IMR-90 (cell line): Measurements from ENCODE around the gene ADGRF4. TPM values are rescaled to one million over a fixed set of nuclear protein-coding genes. Genes with fewer than 3 reads are reported as not detected.

Experiments used
- ATAC-seq: fragments of 200-7000 bp; cut with Tn5 transposase; 2 replicates; pipeline ENCODE4 v1.9.1; 2020; ENCODE audit warnings: low read depth, mild to moderate bottlenecking, moderate library complexity
- BruUV-seq: library from RNA; stranded (reverse); fragments of 400-500 nt; replicated peaks from 2 replicates; lab custom pipeline; 2021; lab: Mats Ljungman, UMichigan
- CTCF ChIA-PET: fragments of 300-600 bp; formaldehyde crosslinking; extraction: SDS; loops from one replicate; lab custom pipeline; 2021; ENCODE audit warnings: antibody characterized with exemption; lab: Yijun Ruan, JAX
- POLR2A ChIA-PET: fragments of 300-600 bp; sonication (Branson Sonifier 250); formaldehyde crosslinking; loops from one replicate; lab custom pipeline; 2022; ENCODE audit warnings: antibody characterized with exemption; ENCODE audit not compliant: unreplicated experiment; lab: Charles Lee
- DNase-seq: peaks from one replicate; pipeline ENCODE4 v3.0.0; 2013
- H2AFZ ChIP-seq: replicated peaks from 2 replicates; pipeline ENCODE3; 2013; ENCODE audit warnings: low read length, mild to moderate bottlenecking; ENCODE audit not compliant: poor library complexity
- H2AK5ac ChIP-seq: 2 replicates; pipeline ENCODE4 v1.6.1; 2013; ENCODE audit warnings: low read depth, low read length, inconsistent platforms
- H2AK9ac ChIP-seq: replicated peaks from 2 replicates; pipeline ENCODE3; 2013; ENCODE audit warnings: mild to moderate bottlenecking, low read depth, low read length, moderate library complexity; ENCODE audit not compliant: poor library complexity
- H2BK120ac ChIP-seq: 2 replicates; pipeline ENCODE4 v1.6.1; 2013; ENCODE audit warnings: low read depth, low read length, inconsistent platforms
- H2BK15ac ChIP-seq: 3 replicates; pipeline ENCODE4 v1.6.1; 2013; ENCODE audit warnings: low read depth, low read length, inconsistent platforms
- H2BK20ac ChIP-seq: 2 replicates; pipeline ENCODE4 v1.6.1; 2013; ENCODE audit warnings: low read depth, mild to moderate bottlenecking, inconsistent platforms, low read length, moderate library complexity
- H2BK5ac ChIP-seq: 2 replicates; pipeline ENCODE4 v1.6.1; 2013; ENCODE audit warnings: mild to moderate bottlenecking, low read depth, low read length, inconsistent platforms; ENCODE audit not compliant: poor library complexity, severe bottlenecking
- H3K14ac ChIP-seq: replicated peaks from 2 replicates; pipeline ENCODE4 v1.6.1; 2013; ENCODE audit warnings: low read depth, low read length, inconsistent platforms
- H3K18ac ChIP-seq: 2 replicates; pipeline ENCODE4 v1.6.1; 2013; ENCODE audit warnings: low read depth, low read length, control low read depth
- H3K23ac ChIP-seq: 2 replicates; pipeline ENCODE4 v1.6.1; 2013; ENCODE audit warnings: low read depth, low read length, inconsistent platforms
- H3K27ac ChIP-seq: 2 replicates; pipeline ENCODE4 v1.5.1; 2013; ENCODE audit warnings: mild to moderate bottlenecking, control low read depth, low read length; ENCODE audit not compliant: insufficient read depth
- H3K27me3 ChIP-seq: 2 replicates; pipeline ENCODE4 v1.6.1; 2013; ENCODE audit warnings: low read length; ENCODE audit not compliant: control insufficient read depth, insufficient read depth
- H3K36me3 ChIP-seq: 2 replicates; pipeline ENCODE4 v1.6.1; 2013; ENCODE audit warnings: low read length, mixed read lengths; ENCODE audit not compliant: control insufficient read depth, insufficient read depth
- H3K4ac ChIP-seq: 2 replicates; pipeline ENCODE4 v1.6.1; 2013; ENCODE audit warnings: low read depth, low read length, inconsistent platforms
- H3K4me1 ChIP-seq: 2 replicates; pipeline ENCODE4 v1.6.1; 2013; ENCODE audit warnings: low read length, mixed read lengths; ENCODE audit not compliant: control insufficient read depth, insufficient read depth
- H3K4me2 ChIP-seq: 2 replicates; pipeline ENCODE4 v1.6.1; 2013; ENCODE audit warnings: low read depth, mild to moderate bottlenecking, control low read depth, low read length, moderate library complexity
- H3K4me3 ChIP-seq: 2 replicates; pipeline ENCODE4 v1.5.1; 2013; ENCODE audit warnings: low read depth, mild to moderate bottlenecking, control low read depth, low read length, moderate library complexity; ENCODE audit not compliant: insufficient read depth
- H3K56ac ChIP-seq: 2 replicates; pipeline ENCODE4 v1.6.1; 2013; ENCODE audit warnings: low read length, inconsistent platforms; ENCODE audit not compliant: insufficient read depth; ENCODE audit errors: extremely low read depth
- H3K79me1 ChIP-seq, 2 experiments: 2 replicates each; pipeline ENCODE4 v1.6.1; 2013; ENCODE audit warnings: low read length in 2 of 2, inconsistent platforms in 1 of 2, low read depth in 1 of 2
- H3K9ac ChIP-seq: 2 replicates; pipeline ENCODE4 v1.6.1; 2013; ENCODE audit warnings: low read depth, low read length, control low read depth
- H3K9me1 ChIP-seq: 2 replicates; pipeline ENCODE4 v1.6.1; 2013; ENCODE audit warnings: low read length, inconsistent platforms; ENCODE audit not compliant: insufficient read depth
- H3K9me3 ChIP-seq: 2 replicates; pipeline ENCODE4 v1.6.1; 2013; ENCODE audit warnings: low read length; ENCODE audit not compliant: control insufficient read depth, insufficient read depth
- H4K20me1 ChIP-seq: 2 replicates; pipeline ENCODE4 v1.6.1; 2013; ENCODE audit warnings: low read length, inconsistent platforms; ENCODE audit not compliant: insufficient read depth
- H4K5ac ChIP-seq: 2 replicates; pipeline ENCODE4 v1.6.1; 2013; ENCODE audit warnings: mild to moderate bottlenecking, low read depth, low read length, control low read depth
- H4K8ac ChIP-seq, 2 experiments: 2 replicates each; pipeline ENCODE4 v1.6.1; 2013; ENCODE audit warnings: low read depth in 2 of 2, low read length in 2 of 2, control low read depth in 1 of 2, inconsistent platforms in 1 of 2
- H4K91ac ChIP-seq: 2 replicates; pipeline ENCODE4 v1.6.1; 2013; ENCODE audit warnings: low read depth, low read length, inconsistent platforms; ENCODE audit not compliant: insufficient read depth
- ELK1 ChIP-seq: fragments of 150-350 bp; IDR thresholded peaks from 2 replicates; pipeline ENCODE4 v1.6.1; 2016; ENCODE audit warnings: low read depth, mild to moderate bottlenecking, low read length, moderate library complexity, borderline replicate concordance
- MAFK ChIP-seq: IDR thresholded peaks from 2 replicates; pipeline ENCODE4 v1.6.1; 2012; ENCODE audit warnings: low read depth, low read length, improper control_type of control experiment
- MXI1 ChIP-seq: IDR thresholded peaks from 2 replicates; pipeline ENCODE4 v1.6.1; 2012; ENCODE audit warnings: low read depth, mild to moderate bottlenecking, low read length, moderate library complexity, borderline replicate concordance
- RFX5 ChIP-seq: IDR thresholded peaks from 2 replicates; pipeline ENCODE4 v1.8.0; 2012; ENCODE audit warnings: low read depth, mild to moderate bottlenecking, low read length, moderate library complexity
- WGBS, 2 experiments: methylation state at CpG; one replicate each; pipeline versions ENCODE4 v1.1.5 to v1.1.7; 2013; ENCODE audit warnings: missing lambda C conversion rate in 2 of 2; ENCODE audit not compliant: insufficient read length in 1 of 2; ENCODE audit errors: extremely low coverage in 2 of 2; 5-methylcytosine and 5-hydroxymethylcytosine counted together
- dilution Hi-C: fragments of 300-500 bp; cut with HindIII; formaldehyde crosslinking; loops from one replicate; pipeline ENCODE4 v1.14.3; 2018; ENCODE audit warnings: low sequenced_read_pairs; ENCODE audit not compliant: unreplicated experiment
- in situ Hi-C: fragments of 300-500 bp; cut with MboI; formaldehyde crosslinking; loops from 3 replicates; pipeline ENCODE4 v1.14.3; 2019; ENCODE audit warnings: low sequenced_read_pairs, inconsistent platforms, mixed read lengths
- intact Hi-C: fragments of 100-400 bp; cut with micrococcal nuclease; formaldehyde crosslinking; loops from 2 replicates; pipeline ENCODE4 v1.10.0; 2022
- polyA plus RNA-seq, 3 experiments: library from polyadenylated mRNA; depleted of rRNA; stranded (reverse); fragments of >200 nt; gene quantifications; 2 replicates each; pipeline ENCODE4 v1.2.3, GENCODE V29; 2012; ENCODE audit warnings: low replicate concordance in 1 of 3
- total RNA-seq: library from RNA; depleted of rRNA; stranded (reverse); fragments of >200 nt; gene quantifications from 2 replicates; pipeline ENCODE4 v1.2.3, GENCODE V29; 2012

The ADGRF4 gene
- total and polyA plus RNA-seq, 2 of the 4 experiments (the other 2 are of a cell fraction): under 0.01 to 0.02 TPM

- Histone ChIP-seq H4K5ac (no peak overlapping the region), H4K91ac (no peak overlapping the region), H3K4me1 (no peaks in the 10 kb centered on the region), H3K27ac (no peak overlapping the region), H2BK5ac (no peak overlapping the region), H4K20me1 (no peaks in the 10 kb centered on the region), H3K4me3 (no peak overlapping the region), H2BK15ac (no peak overlapping the region), H3K9me1 (no peaks in the 10 kb centered on the region), H4K8ac (no peak overlapping the region), H3K36me3 (no peaks in the 10 kb centered on the region), H2BK120ac (no peak overlapping the region), H3K4me2 (no peak overlapping the region), H2AFZ (no peak overlapping the region), H3K79me1 (no peaks in the 10 kb centered on the region), H3K56ac (no peak overlapping the region), H3K27me3 (no peaks in the 10 kb centered on the region), H3K4ac (no peak overlapping the region), H2AK5ac (no peak overlapping the region), H3K9ac (no peak overlapping the region), H3K14ac (no peak overlapping the region), H2BK20ac (no peak overlapping the region), H3K23ac (no peak overlapping the region), H3K9me3 (no peaks in the 10 kb centered on the region), H3K18ac (no peak overlapping the region), H2AK9ac (no peak overlapping the region)
- ChIA-PET CTCF (no interaction called here), POLR2A (no interaction called here)
- dilution Hi-C loops: no loop called here
- WGBS, 2 experiments: no CpG with 5 or more reads among the region's 1 CpG
- ATAC-seq (no peak), DNase-seq (no peak)
- intact Hi-C loops: no loop called here
- no peak for TF ChIP-seq MXI1
- no peak for TF ChIP-seq RFX5
- TF ChIP-seq ELK1: no peak
- TF ChIP-seq MAFK: no peak
- BruUV-seq: no TSS peak
- in situ Hi-C loops: no loop called here
These were observed 51.4 kb downstream of the ADGRF4 start for GRCh38 chr6:47749757-47750156.
